IMR-90 (cell line): ENCODE measurements around the gene SLC5A7. TPM values are rescaled to one million over a fixed set of nuclear protein-coding genes. Genes with fewer than 3 reads are reported as not detected.

Experiments used
- ATAC-seq: fragments of 200-7000 bp; cut with Tn5 transposase; 2 replicates; pipeline ENCODE4 v1.9.1; 2020; ENCODE audit warnings: low read depth, mild to moderate bottlenecking, moderate library complexity
- BruUV-seq: library from RNA; stranded (reverse); fragments of 400-500 nt; replicated peaks from 2 replicates; lab custom pipeline; 2021; lab: Mats Ljungman, UMichigan
- CTCF ChIA-PET: fragments of 300-600 bp; formaldehyde crosslinking; extraction: SDS; loops from one replicate; lab custom pipeline; 2021; ENCODE audit warnings: antibody characterized with exemption; lab: Yijun Ruan, JAX
- POLR2A ChIA-PET: fragments of 300-600 bp; sonication (Branson Sonifier 250); formaldehyde crosslinking; loops from one replicate; lab custom pipeline; 2022; ENCODE audit warnings: antibody characterized with exemption; ENCODE audit not compliant: unreplicated experiment; lab: Charles Lee
- DNase-seq: peaks from one replicate; pipeline ENCODE4 v3.0.0; 2013
- H2AFZ ChIP-seq: replicated peaks from 2 replicates; pipeline ENCODE3; 2013; ENCODE audit warnings: low read length, mild to moderate bottlenecking; ENCODE audit not compliant: poor library complexity
- H2AK5ac ChIP-seq: 2 replicates; pipeline ENCODE4 v1.6.1; 2013; ENCODE audit warnings: low read depth, low read length, inconsistent platforms
- H2AK9ac ChIP-seq: replicated peaks from 2 replicates; pipeline ENCODE3; 2013; ENCODE audit warnings: mild to moderate bottlenecking, low read depth, low read length, moderate library complexity; ENCODE audit not compliant: poor library complexity
- H2BK120ac ChIP-seq: 2 replicates; pipeline ENCODE4 v1.6.1; 2013; ENCODE audit warnings: low read depth, low read length, inconsistent platforms
- H2BK15ac ChIP-seq: 3 replicates; pipeline ENCODE4 v1.6.1; 2013; ENCODE audit warnings: low read depth, low read length, inconsistent platforms
- H2BK20ac ChIP-seq: 2 replicates; pipeline ENCODE4 v1.6.1; 2013; ENCODE audit warnings: low read depth, mild to moderate bottlenecking, inconsistent platforms, low read length, moderate library complexity
- H2BK5ac ChIP-seq: 2 replicates; pipeline ENCODE4 v1.6.1; 2013; ENCODE audit warnings: mild to moderate bottlenecking, low read depth, low read length, inconsistent platforms; ENCODE audit not compliant: poor library complexity, severe bottlenecking
- H3K14ac ChIP-seq: replicated peaks from 2 replicates; pipeline ENCODE4 v1.6.1; 2013; ENCODE audit warnings: low read depth, low read length, inconsistent platforms
- H3K18ac ChIP-seq: 2 replicates; pipeline ENCODE4 v1.6.1; 2013; ENCODE audit warnings: low read depth, low read length, control low read depth
- H3K23ac ChIP-seq: 2 replicates; pipeline ENCODE4 v1.6.1; 2013; ENCODE audit warnings: low read depth, low read length, inconsistent platforms
- H3K27ac ChIP-seq: 2 replicates; pipeline ENCODE4 v1.5.1; 2013; ENCODE audit warnings: mild to moderate bottlenecking, control low read depth, low read length; ENCODE audit not compliant: insufficient read depth
- H3K27me3 ChIP-seq: 2 replicates; pipeline ENCODE4 v1.6.1; 2013; ENCODE audit warnings: low read length; ENCODE audit not compliant: control insufficient read depth, insufficient read depth
- H3K36me3 ChIP-seq: 2 replicates; pipeline ENCODE4 v1.6.1; 2013; ENCODE audit warnings: low read length, mixed read lengths; ENCODE audit not compliant: control insufficient read depth, insufficient read depth
- H3K4ac ChIP-seq: 2 replicates; pipeline ENCODE4 v1.6.1; 2013; ENCODE audit warnings: low read depth, low read length, inconsistent platforms
- H3K4me1 ChIP-seq: 2 replicates; pipeline ENCODE4 v1.6.1; 2013; ENCODE audit warnings: low read length, mixed read lengths; ENCODE audit not compliant: control insufficient read depth, insufficient read depth
- H3K4me2 ChIP-seq: 2 replicates; pipeline ENCODE4 v1.6.1; 2013; ENCODE audit warnings: low read depth, mild to moderate bottlenecking, control low read depth, low read length, moderate library complexity
- H3K4me3 ChIP-seq: 2 replicates; pipeline ENCODE4 v1.5.1; 2013; ENCODE audit warnings: low read depth, mild to moderate bottlenecking, control low read depth, low read length, moderate library complexity; ENCODE audit not compliant: insufficient read depth
- H3K56ac ChIP-seq: 2 replicates; pipeline ENCODE4 v1.6.1; 2013; ENCODE audit warnings: low read length, inconsistent platforms; ENCODE audit not compliant: insufficient read depth; ENCODE audit errors: extremely low read depth
- H3K79me1 ChIP-seq, 2 experiments: 2 replicates each; pipeline ENCODE4 v1.6.1; 2013; ENCODE audit warnings: low read length in 2 of 2, inconsistent platforms in 1 of 2, low read depth in 1 of 2
- H3K9ac ChIP-seq: 2 replicates; pipeline ENCODE4 v1.6.1; 2013; ENCODE audit warnings: low read depth, low read length, control low read depth
- H3K9me1 ChIP-seq: 2 replicates; pipeline ENCODE4 v1.6.1; 2013; ENCODE audit warnings: low read length, inconsistent platforms; ENCODE audit not compliant: insufficient read depth
- H3K9me3 ChIP-seq: 2 replicates; pipeline ENCODE4 v1.6.1; 2013; ENCODE audit warnings: low read length; ENCODE audit not compliant: control insufficient read depth, insufficient read depth
- H4K20me1 ChIP-seq: 2 replicates; pipeline ENCODE4 v1.6.1; 2013; ENCODE audit warnings: low read length, inconsistent platforms; ENCODE audit not compliant: insufficient read depth
- H4K5ac ChIP-seq: 2 replicates; pipeline ENCODE4 v1.6.1; 2013; ENCODE audit warnings: mild to moderate bottlenecking, low read depth, low read length, control low read depth
- H4K8ac ChIP-seq, 2 experiments: 2 replicates each; pipeline ENCODE4 v1.6.1; 2013; ENCODE audit warnings: low read depth in 2 of 2, low read length in 2 of 2, control low read depth in 1 of 2, inconsistent platforms in 1 of 2
- H4K91ac ChIP-seq: 2 replicates; pipeline ENCODE4 v1.6.1; 2013; ENCODE audit warnings: low read depth, low read length, inconsistent platforms; ENCODE audit not compliant: insufficient read depth
- CTCF ChIP-seq: conservative IDR thresholded peaks from 2 replicates; pipeline ENCODE4 v1.5.1; 2012; ENCODE audit warnings: mild to moderate bottlenecking, low read depth, low read length, improper control_type of control experiment
- ELK1 ChIP-seq: fragments of 150-350 bp; IDR thresholded peaks from 2 replicates; pipeline ENCODE4 v1.6.1; 2016; ENCODE audit warnings: low read depth, mild to moderate bottlenecking, low read length, moderate library complexity, borderline replicate concordance
- FOS ChIP-seq: fragments of 150-350 bp; IDR thresholded peaks from 2 replicates; pipeline ENCODE4 v1.6.1; 2016; ENCODE audit warnings: low read depth, low read length
- MAFK ChIP-seq: IDR thresholded peaks from 2 replicates; pipeline ENCODE4 v1.6.1; 2012; ENCODE audit warnings: low read depth, low read length, improper control_type of control experiment
- MXI1 ChIP-seq: IDR thresholded peaks from 2 replicates; pipeline ENCODE4 v1.6.1; 2012; ENCODE audit warnings: low read depth, mild to moderate bottlenecking, low read length, moderate library complexity, borderline replicate concordance
- RAD21 ChIP-seq: IDR thresholded peaks from 2 replicates; pipeline ENCODE4 v1.6.1; 2012; ENCODE audit warnings: low read length, improper control_type of control experiment
- USF2 ChIP-seq: fragments of 150-350 bp; IDR thresholded peaks from 2 replicates; pipeline ENCODE4 v1.6.1; 2017; ENCODE audit warnings: mild to moderate bottlenecking, antibody characterized with exemption, low read length, low read depth
- WGBS, 2 experiments: methylation state at CpG; one replicate each; pipeline versions ENCODE4 v1.1.5 to v1.1.7; 2013; ENCODE audit warnings: missing lambda C conversion rate in 2 of 2; ENCODE audit not compliant: insufficient read length in 1 of 2; ENCODE audit errors: extremely low coverage in 2 of 2; 5-methylcytosine and 5-hydroxymethylcytosine counted together
- dilution Hi-C: fragments of 300-500 bp; cut with HindIII; formaldehyde crosslinking; loops from one replicate; pipeline ENCODE4 v1.14.3; 2018; ENCODE audit warnings: low sequenced_read_pairs; ENCODE audit not compliant: unreplicated experiment
- in situ Hi-C: fragments of 300-500 bp; cut with MboI; formaldehyde crosslinking; loops from 3 replicates; pipeline ENCODE4 v1.14.3; 2019; ENCODE audit warnings: low sequenced_read_pairs, inconsistent platforms, mixed read lengths
- intact Hi-C: fragments of 100-400 bp; cut with micrococcal nuclease; formaldehyde crosslinking; loops from 2 replicates; pipeline ENCODE4 v1.10.0; 2022
- polyA plus RNA-seq, 3 experiments: library from polyadenylated mRNA; depleted of rRNA; stranded (reverse); fragments of >200 nt; gene quantifications; 2 replicates each; pipeline ENCODE4 v1.2.3, GENCODE V29; 2012; ENCODE audit warnings: low replicate concordance in 1 of 3
- total RNA-seq: library from RNA; depleted of rRNA; stranded (reverse); fragments of >200 nt; gene quantifications from 2 replicates; pipeline ENCODE4 v1.2.3, GENCODE V29; 2012

The SLC5A7 gene
- total and polyA plus RNA-seq, 2 of the 4 experiments (the other 2 are of a cell fraction) = not detected

GRCh38 chr2:108029912-108030311 lies 43.6 kb downstream of the SLC5A7 start:
- Histone ChIP-seq H2BK5ac (no peak overlapping the region), H3K9ac (no peak overlapping the region), H2BK20ac (no peak overlapping the region), H3K27ac (no peak overlapping the region), H3K56ac (no peak overlapping the region), H3K4me3 (no peak overlapping the region), H3K79me1 (no peaks in the 10 kb centered on the region), H4K8ac (no peak overlapping the region), H2AFZ (no peak overlapping the region), H2BK15ac (no peak overlapping the region), H2BK120ac (no peak overlapping the region), H3K27me3 (no peaks in the 10 kb centered on the region), H3K9me3 (no peaks in the 10 kb centered on the region; the same call in 1 of the 2 replicates), H2AK5ac (no peak overlapping the region), H3K14ac (no peak overlapping the region), H3K18ac (no peak overlapping the region), H3K23ac (no peak overlapping the region), H4K91ac (no peak overlapping the region), H3K9me1 (no peaks in the 10 kb centered on the region), H3K36me3 (no peaks in the 10 kb centered on the region), H4K20me1 (no peaks in the 10 kb centered on the region), H3K4ac (no peak overlapping the region), H2AK9ac (no peak overlapping the region), H4K5ac (no peak overlapping the region), H3K4me1 (no peaks in the 10 kb centered on the region), H3K4me2 (no peak overlapping the region)
- no CpG with 5 or more reads among the region's 2 CpGs for WGBS, 2 experiments
- ATAC-seq (no peak), DNase-seq (no peak)
- in situ Hi-C loops (no loop called here), dilution Hi-C loops (no loop called here), intact Hi-C loops (no loop called here)
- ChIA-PET CTCF (no interaction called here), POLR2A (no interaction called here)
- BruUV-seq = no TSS peak
- TF ChIP-seq MXI1 (no peak), RAD21 (no peak), MAFK (no peak), USF2 (no peak), CTCF (no peak), FOS (no peak), ELK1 (no peak)
